Sigmoid colon (tissue), 4 donors: ENCODE measurements around the gene EOLA2.
"Not testable (repeated sequence)": the region's sequence is repeated elsewhere in the genome, so short reads cannot be mapped to it uniquely, and the experiment has no call there.

Experiments used
- EP300 ChIP-seq, 4 donors: sonication (generic); formaldehyde crosslinking; IDR thresholded peaks; one replicate each; pipeline ENCODE4 v1.6.1; 2017; ENCODE audit warnings: antibody characterized with exemption in 4 of 4
- POLR2A ChIP-seq, 2 donors: fragments of 450-650 bp; IDR thresholded peaks; one replicate each; pipeline ENCODE4 v1.6.1; 2016; ENCODE audit warnings: antibody characterized with exemption in 2 of 2, mild to moderate bottlenecking in 2 of 2, moderate library complexity in 2 of 2
- TF ChIP-seq, protein P1 (sequence below), 4 experiments: fragments of 450-650 bp in 3 of 4; fragments of 200-600 bp in 1 of 4; IDR thresholded peaks; one replicate each; pipeline ENCODE4 v1.5.1; 2016 to 2019; ENCODE audit warnings: antibody characterized with exemption in 4 of 4, mild to moderate bottlenecking in 3 of 4, moderate library complexity in 2 of 4

DNA sequence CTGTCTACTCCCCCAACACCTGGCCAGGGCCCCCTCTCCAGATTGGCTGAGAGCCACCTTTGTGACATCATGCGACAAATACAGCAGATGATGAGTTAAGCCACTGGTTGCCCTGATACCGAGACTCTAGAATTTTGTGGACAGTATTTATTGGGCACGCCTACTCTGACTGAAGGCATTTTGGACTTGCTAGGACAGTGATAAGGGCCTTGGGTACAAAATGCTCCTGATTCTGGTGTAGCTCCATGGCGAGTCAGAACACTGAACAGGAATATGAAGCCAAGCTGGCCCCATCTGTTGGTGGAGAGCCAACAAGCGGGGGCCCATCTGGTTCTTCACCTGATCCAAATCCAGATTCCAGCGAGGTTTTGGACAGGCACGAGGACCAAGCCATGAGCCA is 8.9 kb downstream of the EOLA2 start, which contains the start of gene HSFX4:
- not testable (repeated sequence) for TF ChIP-seq POLR2A, EP300 (IDR thresholded peaks at IDR 0.05)
- TF ChIP-seq, protein P1, sequence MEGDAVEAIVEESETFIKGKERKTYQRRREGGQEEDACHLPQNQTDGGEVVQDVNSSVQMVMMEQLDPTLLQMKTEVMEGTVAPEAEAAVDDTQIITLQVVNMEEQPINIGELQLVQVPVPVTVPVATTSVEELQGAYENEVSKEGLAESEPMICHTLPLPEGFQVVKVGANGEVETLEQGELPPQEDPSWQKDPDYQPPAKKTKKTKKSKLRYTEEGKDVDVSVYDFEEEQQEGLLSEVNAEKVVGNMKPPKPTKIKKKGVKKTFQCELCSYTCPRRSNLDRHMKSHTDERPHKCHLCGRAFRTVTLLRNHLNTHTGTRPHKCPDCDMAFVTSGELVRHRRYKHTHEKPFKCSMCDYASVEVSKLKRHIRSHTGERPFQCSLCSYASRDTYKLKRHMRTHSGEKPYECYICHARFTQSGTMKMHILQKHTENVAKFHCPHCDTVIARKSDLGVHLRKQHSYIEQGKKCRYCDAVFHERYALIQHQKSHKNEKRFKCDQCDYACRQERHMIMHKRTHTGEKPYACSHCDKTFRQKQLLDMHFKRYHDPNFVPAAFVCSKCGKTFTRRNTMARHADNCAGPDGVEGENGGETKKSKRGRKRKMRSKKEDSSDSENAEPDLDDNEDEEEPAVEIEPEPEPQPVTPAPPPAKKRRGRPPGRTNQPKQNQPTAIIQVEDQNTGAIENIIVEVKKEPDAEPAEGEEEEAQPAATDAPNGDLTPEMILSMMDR (IDR thresholded peaks at IDR 0.05), result not testable (repeated sequence)
